PC-9 (cell line): ENCODE measurements around the gene CPTP. TPM values are rescaled to one million over a fixed set of nuclear protein-coding genes. Genes with fewer than 3 reads are reported as not detected.

Source experiments
- BruUV-seq: library from RNA; stranded (reverse); fragments of 400-500 nt; replicated peaks from 2 replicates; lab custom pipeline; 2021; lab: Mats Ljungman, UMichigan
- CTCF ChIA-PET: fragments of 300-600 bp; sonication (Branson Sonifier 250); formaldehyde crosslinking; loops from one replicate; lab custom pipeline; 2022; ENCODE audit warnings: antibody characterized with exemption; lab: Charles Lee
- POLR2A ChIA-PET: fragments of 300-600 bp; sonication (Branson Sonifier 250); formaldehyde crosslinking; loops from one replicate; lab custom pipeline; 2022; ENCODE audit warnings: antibody characterized with exemption; ENCODE audit not compliant: unreplicated experiment; lab: Charles Lee
- DNase-seq, 2 experiments: peaks; one replicate each; pipeline versions ENCODE4 v3.0.0 to v3.0.0-alpha.2; 2015 to 2022; ENCODE audit warnings: mixed read lengths in 1 of 2
- H2AFZ ChIP-seq: fragments of 200-600 bp; sonication (generic); 2 replicates; pipeline ENCODE4 v1.8.1; 2017; ENCODE audit warnings: antibody characterized with exemption
- H3F3A ChIP-seq: fragments of 200-600 bp; sonication (generic); 2 replicates; pipeline ENCODE4 v1.8.1; 2017; ENCODE audit warnings: antibody characterized with exemption, mild to moderate bottlenecking, low read depth; ENCODE audit not compliant: insufficient read depth
- H3K27ac ChIP-seq: fragments of 200-600 bp; sonication (generic); 2 replicates; pipeline ENCODE4 v1.6.1; 2016; ENCODE audit warnings: mixed run types
- H3K27me3 ChIP-seq: fragments of 200-600 bp; sonication (generic); 2 replicates; pipeline ENCODE4 v1.6.1; 2016; ENCODE audit warnings: low read depth, mixed run types; ENCODE audit not compliant: insufficient read depth
- H3K36me3 ChIP-seq: fragments of 200-600 bp; sonication (generic); 2 replicates; pipeline ENCODE4 v1.6.1; 2016; ENCODE audit warnings: low read depth, mixed run types
- H3K4me1 ChIP-seq: fragments of 200-600 bp; sonication (generic); replicated peaks from 2 replicates; pipeline ENCODE4 v1.6.1; 2016; ENCODE audit warnings: mixed run types; ENCODE audit not compliant: insufficient read depth
- H3K4me2 ChIP-seq: fragments of 200-600 bp; sonication (generic); 2 replicates; pipeline ENCODE4 v1.6.1; 2017; ENCODE audit warnings: mixed run types
- H3K4me3 ChIP-seq: fragments of 200-600 bp; sonication (generic); 2 replicates; pipeline ENCODE4 v1.6.1; 2016; ENCODE audit warnings: mixed run types
- H3K79me2 ChIP-seq: fragments of 200-600 bp; sonication (generic); 2 replicates; pipeline ENCODE4 v1.6.1; 2017; ENCODE audit warnings: low read depth, mixed run types
- H3K9me2 ChIP-seq: fragments of 200-600 bp; sonication (generic); 2 replicates; pipeline ENCODE4 v1.8.1; 2017; ENCODE audit warnings: mild to moderate bottlenecking; ENCODE audit not compliant: insufficient read depth
- H3K9me3 ChIP-seq: fragments of 200-600 bp; sonication (generic); 2 replicates; pipeline ENCODE4 v1.8.1; 2016; ENCODE audit warnings: low read depth; ENCODE audit not compliant: insufficient read depth
- H4K20me1 ChIP-seq: fragments of 200-600 bp; sonication (generic); 2 replicates; pipeline ENCODE4 v1.8.1; 2017; ENCODE audit not compliant: insufficient read depth
- EZH2 ChIP-seq: fragments of 200-600 bp; sonication (generic); IDR thresholded peaks from 2 replicates; pipeline ENCODE4 v1.8.0; 2017; ENCODE audit warnings: antibody characterized with exemption, low read depth
- intact Hi-C: fragments of 100-400 bp; cut with micrococcal nuclease; formaldehyde crosslinking; loops from one replicate; pipeline ENCODE4 v1.10.0; 2022; ENCODE audit not compliant: unreplicated experiment
- total RNA-seq: library from RNA; stranded (reverse); gene quantifications from 2 replicates; pipeline ENCODE4 v1.2.3, GENCODE V29; 2021
- TF ChIP-seq, protein P1 (sequence below): fragments of 200-600 bp; sonication (generic); conservative IDR thresholded peaks from 2 replicates; pipeline ENCODE4 v1.6.1; 2017; ENCODE audit warnings: mixed run types, antibody characterized with exemption, mild to moderate bottlenecking, moderate library complexity

CPTP gene
- total RNA-seq, 1 experiment from 2014 or later, result 33.7 TPM

DNA sequence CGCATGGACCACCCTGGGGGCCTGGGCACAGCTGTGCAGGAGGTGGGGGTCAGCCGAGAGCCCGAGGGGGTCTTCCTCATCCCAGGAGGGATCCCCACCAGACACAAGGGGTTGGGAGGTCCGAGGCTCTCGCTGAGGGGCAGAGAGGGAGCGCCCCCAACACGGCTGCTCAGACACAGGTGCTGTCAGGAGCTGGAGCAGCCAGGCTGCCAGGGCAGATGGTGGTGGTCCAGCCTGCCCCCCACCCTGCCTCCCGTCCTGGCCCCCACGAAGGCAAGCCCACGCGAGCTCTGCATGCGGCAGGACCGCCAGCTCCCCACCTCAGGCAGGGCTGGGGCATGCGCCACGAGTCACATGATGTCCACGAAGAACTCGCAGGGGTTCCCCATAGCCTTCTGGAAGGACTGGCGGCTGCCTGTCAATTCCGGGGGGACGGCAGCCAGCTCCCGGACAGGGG lies 11.2 kb downstream of the CPTP start:
- Histone ChIP-seq H3K36me3 (no peaks in the 10 kb centered on the region; the same call in 1 of the 2 replicates), H3K4me2 (no peak overlapping the region), H3K4me1 (peaks cover 9% of the 10 kb centered on the region), H4K20me1 (peaks cover 9% of the 10 kb centered on the region), H3K4me3 (no peak overlapping the region), H2AFZ (no peak overlapping the region), H3K79me2 (peaks cover 7% of the 10 kb centered on the region), H3K9me2 (no peaks in the 10 kb centered on the region), H3K27me3 (no peaks in the 10 kb centered on the region), H3F3A (peaks cover 15% of the 10 kb centered on the region; the same call in 1 of the 2 replicates), H3K9me3 (no peaks in the 10 kb centered on the region), H3K27ac (no peak overlapping the region)
- TF ChIP-seq, protein P1, sequence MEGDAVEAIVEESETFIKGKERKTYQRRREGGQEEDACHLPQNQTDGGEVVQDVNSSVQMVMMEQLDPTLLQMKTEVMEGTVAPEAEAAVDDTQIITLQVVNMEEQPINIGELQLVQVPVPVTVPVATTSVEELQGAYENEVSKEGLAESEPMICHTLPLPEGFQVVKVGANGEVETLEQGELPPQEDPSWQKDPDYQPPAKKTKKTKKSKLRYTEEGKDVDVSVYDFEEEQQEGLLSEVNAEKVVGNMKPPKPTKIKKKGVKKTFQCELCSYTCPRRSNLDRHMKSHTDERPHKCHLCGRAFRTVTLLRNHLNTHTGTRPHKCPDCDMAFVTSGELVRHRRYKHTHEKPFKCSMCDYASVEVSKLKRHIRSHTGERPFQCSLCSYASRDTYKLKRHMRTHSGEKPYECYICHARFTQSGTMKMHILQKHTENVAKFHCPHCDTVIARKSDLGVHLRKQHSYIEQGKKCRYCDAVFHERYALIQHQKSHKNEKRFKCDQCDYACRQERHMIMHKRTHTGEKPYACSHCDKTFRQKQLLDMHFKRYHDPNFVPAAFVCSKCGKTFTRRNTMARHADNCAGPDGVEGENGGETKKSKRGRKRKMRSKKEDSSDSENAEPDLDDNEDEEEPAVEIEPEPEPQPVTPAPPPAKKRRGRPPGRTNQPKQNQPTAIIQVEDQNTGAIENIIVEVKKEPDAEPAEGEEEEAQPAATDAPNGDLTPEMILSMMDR, result no peak
- no peak for TF ChIP-seq EZH2
- CTCF ChIA-PET, result no interaction called here
- BruUV-seq, result no TSS peak
- DNase-seq, result no peak
- intact Hi-C loops, result no loop called here
- POLR2A ChIA-PET, result no interaction called here

GRCh38 chr1:1336446-1336845 lies 11.8 kb downstream of the CPTP start:
- ChIA-PET POLR2A (no interaction called here), CTCF (no interaction called here)
- peaks cover 4% of the 10 kb centered on the region; the same call in 1 of the 2 replicates for H3K36me3 ChIP-seq
- TF ChIP-seq, protein P1, result no peak
- TF ChIP-seq EZH2, result no peak
- no peaks in the 10 kb centered on the region for H3K9me2 ChIP-seq
- no peak overlapping the region for H2AFZ ChIP-seq
- H3K4me2 ChIP-seq, result no peak overlapping the region
- no TSS peak for BruUV-seq
- peaks cover 12% of the 10 kb centered on the region for H3K79me2 ChIP-seq
- peaks cover 17% of the 10 kb centered on the region; the same call in 1 of the 2 replicates for H3F3A ChIP-seq
- H3K4me1 ChIP-seq, result peaks cover 2% of the 10 kb centered on the region
- DNase-seq, result no peak
- H4K20me1 ChIP-seq, result peaks cover 9% of the 10 kb centered on the region
- H3K27me3 ChIP-seq, result no peaks in the 10 kb centered on the region
- no peak overlapping the region for H3K27ac ChIP-seq
- no peak overlapping the region for H3K4me3 ChIP-seq
- no peaks in the 10 kb centered on the region for H3K9me3 ChIP-seq
- intact Hi-C loops, result no loop called here

DNA sequence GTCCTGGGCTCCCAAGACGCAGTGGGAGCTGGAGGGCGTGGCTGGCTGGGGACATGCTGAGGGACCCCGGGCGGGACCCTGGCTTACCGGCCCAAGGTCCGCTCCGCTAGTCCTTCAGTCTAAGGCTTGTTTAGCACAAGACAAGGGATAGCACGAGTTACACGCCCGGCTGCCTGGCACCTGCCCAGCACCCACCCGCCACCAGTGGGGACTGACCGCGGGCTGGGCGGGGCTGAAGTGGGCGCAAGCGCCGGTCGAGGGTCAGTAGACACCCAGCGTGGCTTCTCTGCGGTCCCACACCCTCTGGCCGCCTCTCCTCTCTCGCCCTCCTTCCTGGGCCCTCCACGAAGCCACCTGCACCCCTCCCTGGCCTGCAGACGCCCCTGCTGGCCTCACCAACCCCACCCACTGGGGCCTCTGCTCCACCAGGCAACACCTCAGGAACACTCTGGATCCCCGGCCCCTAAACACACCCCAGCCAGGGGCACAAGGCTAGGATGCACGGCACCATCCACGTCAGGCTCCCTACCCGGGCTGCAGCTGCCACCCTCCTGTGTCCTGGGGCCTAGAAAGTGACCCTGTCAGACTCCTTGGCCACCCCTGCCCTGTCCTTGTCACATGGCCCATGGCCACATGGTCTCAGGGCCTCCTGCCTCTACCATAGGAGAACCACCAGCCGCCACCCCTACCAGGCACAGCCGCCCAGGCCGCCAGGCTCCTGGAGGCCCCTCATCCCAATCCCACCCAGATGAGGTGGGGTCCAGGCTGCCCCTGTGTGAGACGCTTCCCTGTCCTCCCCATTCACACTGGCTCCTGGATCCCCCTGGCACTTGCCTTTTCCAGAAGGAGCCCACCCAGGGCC lies 12.6 kb downstream of the CPTP start:
- Histone ChIP-seq H3K36me3 (peaks cover 10% of the 10 kb centered on the region; the same call in 1 of the 2 replicates), H3K9me2 (no peaks in the 10 kb centered on the region), H4K20me1 (peaks cover 9% of the 10 kb centered on the region), H3K9me3 (no peaks in the 10 kb centered on the region), H3K4me3 (no peak overlapping the region), H2AFZ (no peak overlapping the region), H3K4me2 (no peak overlapping the region), H3K4me1 (no peaks in the 10 kb centered on the region), H3K79me2 (peaks cover 19% of the 10 kb centered on the region), H3K27ac (no peak overlapping the region), H3K27me3 (no peaks in the 10 kb centered on the region), H3F3A (peaks cover 21% of the 10 kb centered on the region; the same call in 1 of the 2 replicates)
- no TSS peak for BruUV-seq
- ChIA-PET POLR2A (interaction anchor here (0.7 kb wide), 1 partner anchor 12 kb away, joined by 3 read pairs; no protein-coding TSS in a partner anchor), CTCF (no interaction called here)
- TF ChIP-seq, protein P1, result no peak
- TF ChIP-seq EZH2, result no peak
- no peak for DNase-seq
- intact Hi-C loops, result no loop called here
